NK-92 (cell line): Measurements from ENCODE around the gene RNU11.
"Not testable (repeated sequence)": the region's sequence is repeated elsewhere in the genome, so short reads cannot be mapped to it uniquely, and the experiment has no call there.

Experiments
- DNase-seq: peaks from one replicate; lab custom pipeline; 2025; ENCODE audit not compliant: unreplicated experiment; lab: John Stamatoyannopoulos, UW

Gene RNU11

GRCh38 chr1:28648474-28649198, at the start of gene RNU11:
RNU11 (plus strand) TSS chr1:28648600.
- DNase-seq: peak; percentile 23

- no peak for DNase-seq
Measured at GRCh38 chr1:28601696-28602095, 46.7 kb upstream of the RNU11 start.

GRCh38 chr1:28602536-28603439, 45.6 kb upstream of the RNU11 start:
- DNase-seq: no peak

GRCh38 chr1:28604411-28604810, 44.0 kb upstream of the RNU11 start:
- no peak for DNase-seq

- DNase-seq: no peak
Measured at GRCh38 chr1:28604962-28605361, 43.4 kb upstream of the RNU11 start.

GRCh38 chr1:28606771-28607170, 41.6 kb upstream of the RNU11 start:
- DNase-seq: no peak

- no peak for DNase-seq
Measured at GRCh38 chr1:28613175-28613574, 35.2 kb upstream of the RNU11 start.

GRCh38 chr1:28631713-28632112, 16.7 kb upstream of the RNU11 start:
- DNase-seq: no peak

- DNase-seq: no peak
Measured at GRCh38 chr1:28632560-28632959, 15.8 kb upstream of the RNU11 start.

GRCh38 chr1:28640766-28641165, 7.6 kb upstream of the RNU11 start:
- no peak for DNase-seq

GRCh38 chr1:28642056-28642846, 6.1 kb upstream of the RNU11 start:
- DNase-seq: no peak

GRCh38 chr1:28642847-28643635, 5.4 kb upstream of the RNU11 start, which contains the start of gene TAF12:
TAF12 (minus strand) TSS chr1:28643067; CDS start chr1:28622081, 20,986 bp downstream.
- DNase-seq: peak; percentile 45

- no peak for DNase-seq
Measured at GRCh38 chr1:28644494-28644893, 3.9 kb upstream of the RNU11 start.

- DNase-seq: not testable (repeated sequence)
Measured at GRCh38 chr1:28645406-28645805, 3.0 kb upstream of the RNU11 start.

- DNase-seq: no peak
Measured at GRCh38 chr1:28646040-28646439, 2.4 kb upstream of the RNU11 start.

- DNase-seq: peak; percentile 56
Measured at GRCh38 chr1:28648008-28648473, 359 bp upstream of the RNU11 start.

- DNase-seq: not testable (repeated sequence)
Measured at GRCh38 chr1:28653063-28653462, 4.7 kb downstream of the RNU11 start.

- DNase-seq: not testable (repeated sequence)
Measured at GRCh38 chr1:28653870-28654269, 5.5 kb downstream of the RNU11 start.

- not testable (repeated sequence) for DNase-seq
Measured at GRCh38 chr1:28655448-28656311, 7.3 kb downstream of the RNU11 start.
